OCI-LY3 (cell line): ENCODE data around the gene LAMA1.

ENCODE experiments used
- EZH2phosphoT487 ChIP-seq: fragments of 200-600 bp; shearing (Covaris generic); IDR thresholded peaks from 2 replicates; pipeline ENCODE4 v1.6.1; 2018; ENCODE audit warnings: antibody characterized with exemption, mixed run types, low read depth
- TF ChIP-seq, protein P1 (sequence below): fragments of 200-600, 300-600 bp; sonication (generic); IDR thresholded peaks from 2 replicates; pipeline ENCODE4 v1.5.1; 2014; ENCODE audit warnings: antibody characterized with exemption, low read length, low read depth

DNA sequence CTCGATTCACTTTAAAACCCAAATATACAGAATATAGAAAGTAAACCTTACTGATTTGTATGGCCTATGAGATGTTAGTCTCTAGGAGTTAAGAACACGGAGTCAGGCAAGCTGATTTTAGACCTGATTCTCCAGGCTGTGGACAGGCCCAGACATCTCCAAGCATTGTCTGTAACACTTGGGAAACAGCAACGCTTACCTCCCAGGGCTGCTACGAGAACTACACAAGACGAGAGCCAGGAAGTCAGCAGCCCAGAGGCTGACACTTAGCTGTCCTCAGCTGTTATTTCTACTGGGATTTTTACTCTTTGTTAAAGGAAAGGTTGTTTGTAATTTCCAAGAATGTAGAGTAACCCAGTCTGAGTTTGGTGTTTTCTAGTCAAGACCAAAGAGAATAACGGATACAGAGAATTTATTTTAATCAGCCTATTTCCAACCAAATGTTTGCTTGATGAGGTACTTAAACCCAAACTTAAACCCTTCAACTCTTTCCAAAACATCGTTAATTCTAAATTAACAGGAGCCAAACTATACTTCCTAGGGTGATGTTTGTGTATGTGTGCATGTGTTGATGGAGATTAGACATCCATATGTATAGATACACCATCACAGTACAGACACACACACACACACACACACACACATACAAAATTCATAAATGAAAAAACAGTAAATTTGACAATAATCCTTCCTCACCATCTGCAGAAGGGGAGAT lies 123.4 kb downstream of the LAMA1 start:
- TF ChIP-seq, protein P1, sequence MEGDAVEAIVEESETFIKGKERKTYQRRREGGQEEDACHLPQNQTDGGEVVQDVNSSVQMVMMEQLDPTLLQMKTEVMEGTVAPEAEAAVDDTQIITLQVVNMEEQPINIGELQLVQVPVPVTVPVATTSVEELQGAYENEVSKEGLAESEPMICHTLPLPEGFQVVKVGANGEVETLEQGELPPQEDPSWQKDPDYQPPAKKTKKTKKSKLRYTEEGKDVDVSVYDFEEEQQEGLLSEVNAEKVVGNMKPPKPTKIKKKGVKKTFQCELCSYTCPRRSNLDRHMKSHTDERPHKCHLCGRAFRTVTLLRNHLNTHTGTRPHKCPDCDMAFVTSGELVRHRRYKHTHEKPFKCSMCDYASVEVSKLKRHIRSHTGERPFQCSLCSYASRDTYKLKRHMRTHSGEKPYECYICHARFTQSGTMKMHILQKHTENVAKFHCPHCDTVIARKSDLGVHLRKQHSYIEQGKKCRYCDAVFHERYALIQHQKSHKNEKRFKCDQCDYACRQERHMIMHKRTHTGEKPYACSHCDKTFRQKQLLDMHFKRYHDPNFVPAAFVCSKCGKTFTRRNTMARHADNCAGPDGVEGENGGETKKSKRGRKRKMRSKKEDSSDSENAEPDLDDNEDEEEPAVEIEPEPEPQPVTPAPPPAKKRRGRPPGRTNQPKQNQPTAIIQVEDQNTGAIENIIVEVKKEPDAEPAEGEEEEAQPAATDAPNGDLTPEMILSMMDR = no peak
- no peak for TF ChIP-seq EZH2phosphoT487
